ENCODE measurements around the gene PRPF39. TPM values are rescaled to one million over a fixed set of nuclear protein-coding genes. Genes with fewer than 3 reads are reported as not detected.
A peak's percentile ranks its signal among the peaks of the same experiment; 100 is the strongest.

PRPF39 gene
- total and polyA plus RNA-seq, 9 donors: 39.9 to 58.5 (median 44.8) TPM

GRCh38 chr14:45103806-45104205, 19.9 kb downstream of the PRPF39 start:
- H3K9me3 ChIP-seq (replicated peaks; ENCODE audit: control insufficient read depth, low read depth, low read length): no peaks in the 10 kb centered on the region
- DNase-seq: no peak
- H3K4me3 ChIP-seq (ENCODE audit: low read length): no peak overlapping the region
- H3K4me1 ChIP-seq (ENCODE audit: control insufficient read depth, insufficient read depth, low read length): no peaks in the 10 kb centered on the region
- H3K27ac ChIP-seq (ENCODE audit: low read length): no peak overlapping the region
- H3K27me3 ChIP-seq (ENCODE audit: control insufficient read depth, insufficient read depth, low read length): no peaks in the 10 kb centered on the region
- H3K36me3 ChIP-seq (ENCODE audit: control insufficient read depth, insufficient read depth, low read length): peaks cover 21% of the 10 kb centered on the region

GRCh38 chr14:45104561-45104960, 20.6 kb downstream of the PRPF39 start:
- Histone ChIP-seq H3K27ac (ENCODE audit: low read length) (no peak overlapping the region), H3K27me3 (ENCODE audit: control insufficient read depth, insufficient read depth, low read length) (no peaks in the 10 kb centered on the region), H3K4me1 (ENCODE audit: control insufficient read depth, insufficient read depth, low read length) (no peaks in the 10 kb centered on the region), H3K36me3 (ENCODE audit: control insufficient read depth, insufficient read depth, low read length) (peaks cover 25% of the 10 kb centered on the region), H3K4me3 (ENCODE audit: low read length) (no peak overlapping the region), H3K9me3 (replicated peaks; ENCODE audit: control insufficient read depth, low read depth, low read length) (no peaks in the 10 kb centered on the region)
- no peak for DNase-seq
- no CpG with 5 or more reads among the region's 1 CpG for WGBS (ENCODE audit: insufficient coverage)

GRCh38 chr14:45112896-45113781, 29.2 kb downstream of the PRPF39 start:
- Histone ChIP-seq H3K36me3 (ENCODE audit: control insufficient read depth, insufficient read depth, low read length) (peaks cover 38% of the 10 kb centered on the region), H3K4me1 (ENCODE audit: control insufficient read depth, insufficient read depth, low read length) (no peaks in the 10 kb centered on the region), H3K27ac (ENCODE audit: low read length) (no peak overlapping the region), H3K27me3 (ENCODE audit: control insufficient read depth, insufficient read depth, low read length) (no peaks in the 10 kb centered on the region), H3K4me3 (ENCODE audit: low read length) (no peak overlapping the region), H3K9me3 (replicated peaks; ENCODE audit: control insufficient read depth, low read depth, low read length) (no peaks in the 10 kb centered on the region)
- no peak for DNase-seq
- 83% methylated on average over 3 of the region's 6 CpGs for WGBS (ENCODE audit: insufficient coverage)

- Histone ChIP-seq H3K4me3 (ENCODE audit: low read length) (no peak overlapping the region), H3K4me1 (ENCODE audit: control insufficient read depth, insufficient read depth, low read length) (no peaks in the 10 kb centered on the region), H3K27me3 (ENCODE audit: control insufficient read depth, insufficient read depth, low read length) (no peaks in the 10 kb centered on the region), H3K36me3 (ENCODE audit: control insufficient read depth, insufficient read depth, low read length) (peaks cover 39% of the 10 kb centered on the region), H3K9me3 (replicated peaks; ENCODE audit: control insufficient read depth, low read depth, low read length) (no peaks in the 10 kb centered on the region), H3K27ac (ENCODE audit: low read length) (no peak overlapping the region)
- no CpG with 5 or more reads among the region's 3 CpGs for WGBS (ENCODE audit: insufficient coverage)
- no peak for DNase-seq
Measured at GRCh38 chr14:45114327-45114726, 30.4 kb downstream of the PRPF39 start.

- Histone ChIP-seq H3K36me3 (ENCODE audit: control insufficient read depth, insufficient read depth, low read length) (peaks cover 32% of the 10 kb centered on the region), H3K4me1 (ENCODE audit: control insufficient read depth, insufficient read depth, low read length) (no peaks in the 10 kb centered on the region), H3K27ac (ENCODE audit: low read length) (no peak overlapping the region), H3K27me3 (ENCODE audit: control insufficient read depth, insufficient read depth, low read length) (no peaks in the 10 kb centered on the region), H3K4me3 (ENCODE audit: low read length) (no peak overlapping the region), H3K9me3 (replicated peaks; ENCODE audit: control insufficient read depth, low read depth, low read length) (no peaks in the 10 kb centered on the region)
- no peak for DNase-seq
- WGBS (ENCODE audit: insufficient coverage): 93% methylated on average over 3 of the region's 6 CpGs
Measured at GRCh38 chr14:45118594-45118993, 34.7 kb downstream of the PRPF39 start.

GRCh38 chr14:45120096-45120495, 36.2 kb downstream of the PRPF39 start:
- no peak for DNase-seq
- no peaks in the 10 kb centered on the region for H3K9me3 ChIP-seq (replicated peaks; ENCODE audit: control insufficient read depth, low read depth, low read length)
- H3K4me1 ChIP-seq (ENCODE audit: control insufficient read depth, insufficient read depth, low read length): no peaks in the 10 kb centered on the region
- H3K36me3 ChIP-seq (ENCODE audit: control insufficient read depth, insufficient read depth, low read length): peaks cover 40% of the 10 kb centered on the region
- no CpG with 5 or more reads among the region's 1 CpG for WGBS (ENCODE audit: insufficient coverage)
- H3K27me3 ChIP-seq (ENCODE audit: control insufficient read depth, insufficient read depth, low read length): no peaks in the 10 kb centered on the region
- H3K4me3 ChIP-seq (ENCODE audit: low read length): no peak overlapping the region
- no peak overlapping the region for H3K27ac ChIP-seq (ENCODE audit: low read length)

- WGBS (ENCODE audit: insufficient coverage): no CpG with 5 or more reads among the region's 3 CpGs
- H3K4me1 ChIP-seq (ENCODE audit: control insufficient read depth, insufficient read depth, low read length): no peaks in the 10 kb centered on the region
- no peak for DNase-seq
- no peak overlapping the region for H3K4me3 ChIP-seq (ENCODE audit: low read length)
- H3K27ac ChIP-seq (ENCODE audit: low read length): no peak overlapping the region
- peaks cover 41% of the 10 kb centered on the region for H3K36me3 ChIP-seq (ENCODE audit: control insufficient read depth, insufficient read depth, low read length)
- no peaks in the 10 kb centered on the region for H3K9me3 ChIP-seq (replicated peaks; ENCODE audit: control insufficient read depth, low read depth, low read length)
- H3K27me3 ChIP-seq (ENCODE audit: control insufficient read depth, insufficient read depth, low read length): no peaks in the 10 kb centered on the region
Measured at GRCh38 chr14:45123271-45123670, 39.4 kb downstream of the PRPF39 start.

GRCh38 chr14:45125754-45126153, 41.8 kb downstream of the PRPF39 start:
- no peaks in the 10 kb centered on the region for H3K9me3 ChIP-seq (replicated peaks; ENCODE audit: control insufficient read depth, low read depth, low read length)
- no peak overlapping the region for H3K27ac ChIP-seq (ENCODE audit: low read length)
- no peak overlapping the region for H3K4me3 ChIP-seq (ENCODE audit: low read length)
- no peak for DNase-seq
- H3K27me3 ChIP-seq (ENCODE audit: control insufficient read depth, insufficient read depth, low read length): no peaks in the 10 kb centered on the region
- H3K36me3 ChIP-seq (ENCODE audit: control insufficient read depth, insufficient read depth, low read length): peaks cover 35% of the 10 kb centered on the region
- H3K4me1 ChIP-seq (ENCODE audit: control insufficient read depth, insufficient read depth, low read length): no peaks in the 10 kb centered on the region
- 100% methylated on average over 2 of the region's 2 CpGs for WGBS (ENCODE audit: insufficient coverage)

GRCh38 chr14:45128963-45129629, 45.2 kb downstream of the PRPF39 start:
- no CpG with 5 or more reads among the region's 1 CpG for WGBS (ENCODE audit: insufficient coverage)
- Histone ChIP-seq H3K27ac (ENCODE audit: low read length) (no peak overlapping the region), H3K9me3 (replicated peaks; ENCODE audit: control insufficient read depth, low read depth, low read length) (no peaks in the 10 kb centered on the region), H3K4me3 (ENCODE audit: low read length) (no peak overlapping the region), H3K4me1 (ENCODE audit: control insufficient read depth, insufficient read depth, low read length) (no peaks in the 10 kb centered on the region), H3K36me3 (ENCODE audit: control insufficient read depth, insufficient read depth, low read length) (peaks cover 22% of the 10 kb centered on the region), H3K27me3 (ENCODE audit: control insufficient read depth, insufficient read depth, low read length) (no peaks in the 10 kb centered on the region)
- DNase-seq: peak; percentile 43

GRCh38 chr14:45133683-45134050, 49.8 kb downstream of the PRPF39 start:
- Histone ChIP-seq H3K4me1 (ENCODE audit: control insufficient read depth, insufficient read depth, low read length) (peaks cover 3% of the 10 kb centered on the region), H3K36me3 (ENCODE audit: control insufficient read depth, insufficient read depth, low read length) (no peaks in the 10 kb centered on the region), H3K4me3 (ENCODE audit: low read length) (peak overlapping the region; percentile 82), H3K9me3 (replicated peaks; ENCODE audit: control insufficient read depth, low read depth, low read length) (no peaks in the 10 kb centered on the region), H3K27me3 (ENCODE audit: control insufficient read depth, insufficient read depth, low read length) (no peaks in the 10 kb centered on the region), H3K27ac (ENCODE audit: low read length) (peak overlapping the region; percentile 97)
- WGBS (ENCODE audit: insufficient coverage): 0% methylated on average over 6 of the region's 9 CpGs
- DNase-seq: no peak
